SK-N-MC (cell line): ENCODE measurements around the gene TMEM165.

ENCODE experiments used
- EZH2 ChIP-seq: fragments of 200-600 bp; sonication (generic); IDR thresholded peaks from one replicate; pipeline ENCODE4 v1.6.1; 2017; ENCODE audit warnings: antibody characterized with exemption
- FOXP2 ChIP-seq: optimal IDR thresholded peaks from 2 replicates; pipeline ENCODE3; 2011; ENCODE audit warnings: mild to moderate bottlenecking, moderate library complexity; ENCODE audit not compliant: insufficient read depth; ENCODE audit errors: extremely low read length, control extremely low read depth
- POLR2AphosphoS5 ChIP-seq: IDR thresholded peaks from 2 replicates; pipeline ENCODE4 v1.6.1; 2012; ENCODE audit warnings: mild to moderate bottlenecking, low read depth, low read length, borderline replicate concordance

- TF ChIP-seq POLR2AphosphoS5 = no peak
- no peak for TF ChIP-seq EZH2
- TF ChIP-seq FOXP2 = no peak
These were observed 39.5 kb downstream of the TMEM165 start for GRCh38 chr4:55435141-55435841.
